ENCODE results near the gene BEAN1.

BEAN1 gene

GRCh38 chr16:66427036-66427860 is at the start of gene BEAN1:
BEAN1 (plus strand) TSS chr16:66427295; CDS start chr16:66437677, 10,382 bp downstream.
- FAIRE-seq (no peak), DNase-seq (ENCODE audit: insufficient read length, low spot score) (no peak)
- no peak for TF ChIP-seq POLR2A (IDR thresholded peaks at IDR 0.05; ENCODE audit: low read depth, low read length)

- DNase-seq (ENCODE audit: insufficient read length, low spot score): no peak
- no peak for FAIRE-seq
- no peak for TF ChIP-seq POLR2A (IDR thresholded peaks at IDR 0.05; ENCODE audit: low read depth, low read length)
Observed at GRCh38 chr16:66377324-66377723, 49.8 kb upstream of the BEAN1 start.

- DNase-seq (ENCODE audit: insufficient read length, low spot score): no peak
- no peak for FAIRE-seq
- TF ChIP-seq POLR2A (IDR thresholded peaks at IDR 0.05; ENCODE audit: low read depth, low read length): no peak
Observed at GRCh38 chr16:66378741-66379570, 48.1 kb upstream of the BEAN1 start.

- DNase-seq (ENCODE audit: insufficient read length, low spot score) (no peak), FAIRE-seq (no peak)
- TF ChIP-seq POLR2A (IDR thresholded peaks at IDR 0.05; ENCODE audit: low read depth, low read length): no peak
Observed at GRCh38 chr16:66379571-66379941, 47.5 kb upstream of the BEAN1 start.

GRCh38 chr16:66380421-66380820 is 46.7 kb upstream of the BEAN1 start:
- no peak for DNase-seq (ENCODE audit: insufficient read length, low spot score)
- no peak for TF ChIP-seq POLR2A (IDR thresholded peaks at IDR 0.05; ENCODE audit: low read depth, low read length)
- no peak for FAIRE-seq

- TF ChIP-seq POLR2A (IDR thresholded peaks at IDR 0.05; ENCODE audit: low read depth, low read length): no peak
- no peak for DNase-seq (ENCODE audit: insufficient read length, low spot score)
- FAIRE-seq: no peak
Observed at GRCh38 chr16:66381585-66382170, 45.4 kb upstream of the BEAN1 start.

GRCh38 chr16:66382171-66382965 is 44.7 kb upstream of the BEAN1 start:
- FAIRE-seq: peak; percentile 83
- TF ChIP-seq POLR2A (IDR thresholded peaks at IDR 0.05; ENCODE audit: low read depth, low read length): no peak
- peak; percentile 71 for DNase-seq (ENCODE audit: insufficient read length, low spot score)

GRCh38 chr16:66382966-66383299 is 44.2 kb upstream of the BEAN1 start:
- TF ChIP-seq POLR2A (IDR thresholded peaks at IDR 0.05; ENCODE audit: low read depth, low read length): no peak
- DNase-seq (ENCODE audit: insufficient read length, low spot score) (peak; percentile 65), FAIRE-seq (peak; percentile 90)

GRCh38 chr16:66383551-66383950 is 43.5 kb upstream of the BEAN1 start:
- no peak for FAIRE-seq
- TF ChIP-seq POLR2A (IDR thresholded peaks at IDR 0.05; ENCODE audit: low read depth, low read length): no peak

GRCh38 chr16:66385415-66385814 is 41.7 kb upstream of the BEAN1 start:
- no peak for FAIRE-seq
- no peak for TF ChIP-seq POLR2A (IDR thresholded peaks at IDR 0.05; ENCODE audit: low read depth, low read length)
- DNase-seq (ENCODE audit: insufficient read length, low spot score): no peak

More at GRCh38 chr16:66383551-66383950, 43.5 kb upstream of the BEAN1 start:
- DNase-seq (ENCODE audit: insufficient read length, low spot score): no peak

GRCh38 chr16:66386629-66387622 is 40.2 kb upstream of the BEAN1 start:
- no peak for DNase-seq (ENCODE audit: insufficient read length, low spot score)
- FAIRE-seq: no peak
- no peak for TF ChIP-seq POLR2A (IDR thresholded peaks at IDR 0.05; ENCODE audit: low read depth, low read length)

- no peak for TF ChIP-seq POLR2A (IDR thresholded peaks at IDR 0.05; ENCODE audit: low read depth, low read length)
- FAIRE-seq (no peak), DNase-seq (ENCODE audit: insufficient read length, low spot score) (no peak)
Observed at GRCh38 chr16:66387817-66388332, 39.2 kb upstream of the BEAN1 start.

Measured in H54 (cell line).